DMS114 treated with DMSO at 0.1 percent for 48 hours (cell line): ENCODE data around the gene BAIAP2.

Source experiments
- DNase-seq: peaks from one replicate; lab custom pipeline; 2025; ENCODE audit not compliant: unreplicated experiment; lab: John Stamatoyannopoulos, UW

The BAIAP2 gene

DNA sequence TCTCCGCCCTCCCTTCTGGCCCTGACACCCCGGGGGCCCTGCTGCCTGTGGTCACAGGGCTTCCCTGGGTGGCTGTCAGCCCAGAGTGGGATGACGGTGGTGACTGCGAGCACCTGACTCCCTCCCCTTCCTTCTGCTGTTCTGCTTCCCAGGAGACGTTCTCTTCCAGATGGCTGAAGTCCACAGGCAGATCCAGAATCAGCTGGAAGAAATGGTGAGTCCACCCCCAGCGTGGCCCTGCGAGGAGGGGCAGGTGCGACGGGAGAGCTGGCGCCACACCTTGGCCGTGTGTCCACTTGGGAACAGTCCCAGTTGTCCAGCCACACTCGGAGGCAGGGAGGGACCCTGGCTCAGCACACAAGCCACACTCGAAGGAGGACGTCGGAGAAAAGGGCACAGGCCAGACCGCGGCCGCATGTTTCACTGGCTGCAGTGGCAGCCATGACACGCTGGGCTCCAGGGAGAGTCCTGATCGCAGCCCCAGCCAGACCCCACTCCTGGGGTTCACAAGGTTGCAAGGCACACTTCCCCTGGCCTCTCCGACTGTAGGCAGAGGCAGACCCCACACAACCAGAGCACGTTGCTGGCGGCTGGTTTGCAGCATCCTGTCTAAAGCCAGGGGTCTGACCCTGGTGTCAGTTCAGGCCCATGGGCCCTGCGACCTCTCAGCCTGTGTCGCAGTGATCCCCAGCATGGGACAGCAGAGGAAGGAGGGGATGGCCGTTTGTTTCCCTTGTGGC lies 49.9 kb downstream of the BAIAP2 start:
- no peak for DNase-seq

DNA sequence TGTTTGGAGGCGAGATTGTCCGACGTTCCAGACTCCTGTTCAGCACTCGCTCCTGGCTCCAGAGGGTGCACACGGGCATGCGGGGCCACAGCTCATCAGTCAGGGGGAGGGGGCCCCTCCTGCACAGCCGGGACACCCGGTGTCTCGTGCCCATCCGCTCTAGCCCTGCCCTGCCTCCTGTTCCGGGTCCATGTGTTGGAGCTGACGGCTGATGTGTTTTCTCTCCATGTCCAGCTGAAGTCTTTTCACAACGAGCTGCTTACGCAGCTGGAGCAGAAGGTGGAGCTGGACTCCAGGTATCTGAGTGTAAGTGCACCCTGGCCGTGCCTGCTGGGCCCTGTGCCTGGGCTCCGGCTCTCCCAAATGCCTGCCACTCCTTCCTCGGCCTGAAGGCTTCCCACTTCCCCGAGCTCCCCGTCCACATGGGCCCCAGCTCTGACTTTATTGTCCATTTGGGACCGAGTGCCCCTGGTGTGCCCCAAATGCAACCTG lies 50.5 kb downstream of the BAIAP2 start:
- DNase-seq: no peak

DNA sequence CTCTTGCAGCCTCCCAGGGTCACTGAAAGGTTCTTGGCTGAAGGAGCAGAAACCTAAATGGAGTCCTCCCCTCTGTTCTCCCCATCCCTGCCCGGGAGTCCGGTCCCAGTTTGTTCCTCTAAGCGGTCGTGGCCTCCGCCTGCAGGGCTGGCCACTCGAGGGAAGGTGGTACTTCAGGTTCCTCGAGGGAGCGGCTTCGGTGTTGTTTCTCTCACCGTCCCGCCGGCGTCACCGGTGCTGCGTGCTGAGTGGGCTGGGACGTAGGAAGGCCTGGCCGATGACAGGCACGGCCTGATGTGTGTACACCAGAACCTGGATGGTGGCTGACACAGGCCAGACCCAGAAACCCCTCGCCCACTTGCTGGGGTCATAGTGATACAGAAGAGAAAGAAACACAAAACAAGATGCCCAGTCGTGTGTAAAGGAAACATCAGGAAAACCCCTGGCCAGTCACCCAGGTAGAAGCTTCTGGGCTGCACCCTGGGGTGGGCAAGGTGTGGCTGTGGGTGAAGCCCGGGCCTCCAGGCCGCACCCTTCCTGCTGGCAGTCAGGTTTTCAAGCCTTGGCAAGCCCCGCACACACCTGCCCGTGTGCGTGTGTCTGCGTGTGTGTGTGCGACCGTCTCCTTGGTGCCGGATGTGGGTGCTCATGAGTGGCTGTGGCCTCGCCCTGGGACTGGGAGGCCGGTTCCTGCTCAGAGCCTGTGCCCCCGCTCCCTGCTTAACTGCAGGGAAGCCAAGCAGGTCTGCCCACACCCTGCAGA lies 52.0 kb downstream of the BAIAP2 start:
- DNase-seq: no peak

DNA sequence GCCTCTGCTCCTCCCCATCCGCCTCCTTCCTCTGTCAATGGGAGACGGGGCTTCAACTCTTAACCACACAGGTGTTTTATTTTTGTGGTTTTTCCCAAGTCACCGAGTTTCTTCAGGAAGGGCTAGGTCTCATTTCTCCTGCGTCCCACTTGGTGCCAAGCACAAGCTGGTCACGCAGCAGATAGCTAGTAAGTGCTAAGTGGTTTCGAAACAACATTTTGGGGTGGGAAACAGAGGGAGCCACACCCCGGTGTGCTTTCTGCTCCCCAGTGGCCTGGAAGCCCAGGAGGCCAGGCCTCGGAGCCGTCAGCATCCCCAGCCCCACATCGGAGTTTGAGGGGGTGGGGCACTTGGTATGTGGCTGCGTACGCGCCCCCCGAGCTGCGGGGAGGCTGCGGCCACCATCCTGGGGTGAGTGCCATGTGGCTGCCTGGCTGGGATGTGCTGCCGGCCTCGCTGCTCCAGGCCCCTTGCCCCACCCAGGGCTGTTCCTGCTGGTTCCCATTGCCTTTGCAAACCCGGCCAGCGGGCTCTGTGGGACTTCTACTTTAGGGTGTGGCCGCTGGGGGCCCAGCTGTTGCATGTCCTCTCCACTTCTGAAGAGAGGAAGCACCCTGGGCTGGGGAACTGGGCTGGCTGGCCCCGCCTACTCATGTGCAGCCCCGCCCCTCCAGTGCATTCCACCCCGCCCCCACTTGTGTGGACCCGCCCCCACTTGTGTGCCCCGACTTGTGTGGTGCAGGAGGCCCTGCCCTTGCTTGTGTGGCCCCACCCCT lies 55.6 kb downstream of the BAIAP2 start:
- no peak for DNase-seq

DNA sequence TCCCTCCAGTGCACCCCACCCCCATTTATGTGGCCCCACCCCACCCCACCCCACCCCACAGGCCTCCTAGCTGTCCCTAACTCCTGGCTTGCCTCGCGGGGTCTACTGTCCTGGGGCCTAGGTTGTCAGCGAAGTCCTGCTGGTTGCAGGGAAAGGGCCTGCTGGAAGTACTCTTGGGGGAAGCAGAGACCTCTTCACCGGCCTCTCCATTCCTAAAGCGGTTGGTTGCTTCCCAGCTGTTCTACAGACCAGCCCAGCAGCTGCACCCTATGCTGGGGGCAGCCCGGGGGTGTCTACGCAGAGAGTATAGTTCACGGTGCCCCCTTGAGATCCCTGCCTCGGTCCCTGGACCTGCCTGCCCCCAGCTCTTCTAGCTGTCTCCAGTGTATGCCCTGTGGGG lies 56.2 kb downstream of the BAIAP2 start:
- no peak for DNase-seq

DNA sequence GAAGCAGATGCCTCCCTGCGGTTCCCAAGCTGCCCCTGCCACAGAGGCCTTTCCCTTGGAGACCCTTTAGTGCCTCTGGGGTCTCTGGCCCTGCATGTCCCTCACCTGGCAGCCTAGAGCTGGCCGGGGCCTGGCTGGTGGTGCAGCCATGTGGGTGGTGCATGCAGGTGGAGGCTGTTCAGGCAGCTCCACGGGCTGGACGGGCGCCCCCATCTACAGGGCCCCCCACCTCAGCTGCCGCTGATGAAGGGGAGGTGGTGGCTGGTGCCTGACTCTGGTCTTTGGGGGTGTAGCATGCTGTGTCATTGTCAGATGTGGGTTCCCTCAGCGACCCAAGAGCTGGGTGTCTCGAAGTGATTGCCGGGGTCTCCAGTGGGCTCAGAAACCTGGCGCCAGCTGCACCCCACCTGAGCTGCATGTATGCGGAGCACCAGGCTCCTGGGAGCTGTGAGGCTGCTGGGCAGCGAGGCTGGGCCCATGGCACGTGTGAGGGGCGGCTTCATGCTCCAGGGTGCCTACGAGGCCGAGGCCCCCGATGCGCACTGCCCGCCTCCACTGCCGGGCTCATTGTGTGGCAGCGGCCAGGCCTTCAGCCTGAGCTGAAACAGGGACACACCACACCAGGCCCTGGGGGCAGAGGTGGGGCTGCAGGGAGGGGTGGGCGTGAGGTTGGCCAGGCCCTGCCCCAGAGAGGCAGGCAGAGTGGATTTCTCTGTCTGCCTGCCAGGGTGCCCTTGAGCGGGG lies 57.0 kb downstream of the BAIAP2 start:
- no peak for DNase-seq

DNA sequence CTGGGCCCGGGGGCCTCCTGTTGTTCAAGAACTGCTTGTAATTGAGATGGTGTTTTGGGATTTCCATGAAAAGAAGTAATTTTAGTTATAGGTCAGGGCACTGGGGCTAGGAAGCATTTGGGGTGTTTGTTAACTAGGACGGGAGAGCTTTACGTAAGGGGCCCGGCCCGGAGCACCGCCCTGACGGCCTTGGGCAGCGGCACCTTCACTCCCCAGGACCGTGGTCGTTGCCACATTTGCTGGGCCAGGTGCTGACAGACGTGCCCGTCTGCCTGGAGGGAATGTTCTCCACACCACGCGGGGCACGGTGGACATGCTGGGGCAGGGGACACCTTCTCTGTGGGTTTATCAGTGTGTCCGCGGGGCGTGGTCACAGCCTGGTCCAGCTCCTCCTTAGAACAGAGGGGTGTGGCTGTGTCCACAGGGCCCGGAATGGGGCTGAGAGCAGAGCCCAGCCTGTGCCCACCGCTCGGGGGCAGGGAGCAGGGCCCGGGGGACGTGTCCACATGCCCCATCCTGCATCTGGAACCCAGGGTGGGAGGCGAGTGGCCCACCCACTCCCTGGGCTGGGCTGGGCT lies 57.7 kb downstream of the BAIAP2 start:
- no peak for DNase-seq

DNA sequence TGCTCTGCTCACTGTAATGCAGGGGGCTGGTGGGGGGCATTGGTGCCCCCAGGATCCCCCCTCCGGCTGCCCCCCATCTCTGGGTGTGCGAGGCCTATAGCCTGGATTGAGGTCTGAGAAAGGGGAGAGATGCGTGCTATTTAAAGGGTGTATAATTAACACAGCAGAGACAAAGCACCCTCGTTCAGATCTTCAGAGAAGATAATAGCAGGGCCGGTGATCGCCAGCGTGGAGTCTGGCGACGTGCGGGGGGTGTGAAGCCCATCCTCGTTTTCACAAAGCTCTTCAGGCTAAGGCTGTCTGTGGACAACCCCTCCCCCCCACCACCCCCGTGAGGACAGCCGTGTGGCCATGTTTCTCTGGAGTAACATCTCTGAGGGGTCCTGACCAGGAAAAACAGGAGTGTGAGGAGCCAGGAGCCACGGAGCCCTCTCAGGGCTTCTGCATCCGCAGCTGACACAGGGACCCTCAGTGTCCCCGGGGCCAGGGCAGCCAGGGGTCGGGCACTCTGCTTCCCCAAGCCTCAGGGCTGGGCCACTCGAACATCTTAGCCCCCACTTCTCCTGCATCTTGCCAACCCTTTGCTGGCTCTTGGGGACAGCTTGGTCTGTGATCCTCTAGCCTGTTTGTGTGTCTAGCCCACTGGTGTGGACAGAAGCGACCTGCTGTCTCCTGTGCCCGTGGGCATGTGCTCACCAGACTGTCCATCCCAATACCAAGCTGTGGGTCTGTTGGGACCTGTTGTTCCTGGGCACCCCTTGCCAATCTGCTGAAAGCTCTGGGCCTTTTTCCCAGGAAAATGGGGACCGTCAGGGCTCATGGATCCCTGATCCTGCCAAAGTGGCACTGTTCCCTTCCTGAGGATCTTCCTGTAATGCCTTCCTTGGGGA lies 58.9 kb downstream of the BAIAP2 start:
- DNase-seq: no peak

DNA sequence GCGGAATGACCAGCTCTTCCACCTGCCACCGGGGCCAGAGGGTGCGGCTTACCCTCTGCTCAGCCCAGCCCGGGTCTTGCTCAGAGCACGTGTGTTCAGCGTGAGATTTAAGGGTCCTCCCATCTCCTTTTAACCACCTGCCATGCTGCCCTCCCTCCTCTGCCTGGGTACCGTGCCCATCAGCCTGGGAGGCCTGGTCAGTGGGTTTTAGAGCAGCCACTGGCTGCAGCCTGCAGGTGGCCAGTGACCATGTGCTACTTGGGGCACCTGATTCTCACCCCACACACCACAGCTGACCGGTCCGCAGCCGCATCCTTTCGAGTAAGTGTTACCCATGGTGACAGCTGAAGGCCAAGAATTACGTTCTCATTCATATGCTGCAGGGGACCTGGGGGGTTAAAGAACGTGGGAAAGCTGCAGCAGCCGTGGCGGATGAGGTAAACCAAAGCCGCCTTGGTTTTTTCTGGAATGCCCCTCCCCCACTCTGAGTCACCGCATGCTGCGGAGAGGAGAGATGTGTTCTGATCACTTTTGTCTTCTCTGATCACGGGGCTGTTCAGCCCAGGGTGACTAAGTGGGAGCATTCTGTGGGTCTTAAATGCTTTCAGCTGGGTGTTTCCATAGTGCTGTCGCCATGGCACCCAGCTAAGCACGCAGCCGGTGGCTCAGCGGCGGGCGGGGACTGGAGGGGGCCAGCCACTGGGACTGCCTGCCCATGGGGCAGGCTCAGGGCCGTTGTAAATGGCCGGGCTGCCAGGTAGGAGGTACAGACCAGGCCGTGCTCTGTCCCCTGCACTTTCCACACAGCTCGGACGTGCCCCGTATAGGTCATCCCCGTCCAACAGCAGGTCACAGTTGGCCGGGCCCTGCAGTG lies 59.8 kb downstream of the BAIAP2 start:
- no peak for DNase-seq

DNA sequence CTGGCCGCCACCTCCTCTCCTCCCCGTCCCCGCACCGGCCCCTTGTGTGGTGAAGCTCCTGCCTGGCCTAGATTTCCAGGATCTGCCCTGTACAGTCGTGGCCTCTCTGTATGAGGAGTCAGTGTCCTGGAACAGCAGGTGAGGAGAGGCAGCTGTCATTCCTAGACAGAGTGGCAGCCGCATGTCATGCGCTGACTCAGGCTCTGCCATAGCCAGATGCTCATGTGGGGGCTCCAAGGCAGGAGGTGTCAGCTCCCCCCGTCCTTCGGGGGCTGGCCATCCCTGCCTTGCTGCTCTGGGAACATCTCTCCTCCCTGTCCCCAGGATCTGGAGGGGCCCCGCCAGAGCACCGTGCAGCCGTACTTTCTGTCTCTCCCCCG lies 60.4 kb downstream of the BAIAP2 start:
- no peak for DNase-seq

DNA sequence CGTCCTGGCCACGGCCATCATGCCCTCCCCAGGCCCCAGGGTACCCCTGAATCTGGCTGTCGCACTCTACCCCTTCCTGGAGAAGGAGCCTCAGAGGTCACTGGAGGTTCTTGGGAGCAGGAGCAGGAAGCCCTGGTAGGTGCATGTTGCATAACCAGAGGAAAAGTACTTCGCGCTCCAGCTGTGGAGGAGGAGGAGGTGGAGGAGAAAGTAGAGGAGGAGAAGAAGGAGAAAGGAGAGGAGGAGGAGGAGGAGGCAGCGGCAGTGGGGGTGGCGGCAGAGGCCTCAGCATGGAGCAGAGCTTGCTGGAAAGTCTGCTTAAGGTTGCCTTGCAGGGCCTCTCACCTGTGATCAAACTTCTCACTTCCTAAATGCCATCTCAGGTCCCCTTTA lies 61.8 kb downstream of the BAIAP2 start:
- no peak for DNase-seq

DNA sequence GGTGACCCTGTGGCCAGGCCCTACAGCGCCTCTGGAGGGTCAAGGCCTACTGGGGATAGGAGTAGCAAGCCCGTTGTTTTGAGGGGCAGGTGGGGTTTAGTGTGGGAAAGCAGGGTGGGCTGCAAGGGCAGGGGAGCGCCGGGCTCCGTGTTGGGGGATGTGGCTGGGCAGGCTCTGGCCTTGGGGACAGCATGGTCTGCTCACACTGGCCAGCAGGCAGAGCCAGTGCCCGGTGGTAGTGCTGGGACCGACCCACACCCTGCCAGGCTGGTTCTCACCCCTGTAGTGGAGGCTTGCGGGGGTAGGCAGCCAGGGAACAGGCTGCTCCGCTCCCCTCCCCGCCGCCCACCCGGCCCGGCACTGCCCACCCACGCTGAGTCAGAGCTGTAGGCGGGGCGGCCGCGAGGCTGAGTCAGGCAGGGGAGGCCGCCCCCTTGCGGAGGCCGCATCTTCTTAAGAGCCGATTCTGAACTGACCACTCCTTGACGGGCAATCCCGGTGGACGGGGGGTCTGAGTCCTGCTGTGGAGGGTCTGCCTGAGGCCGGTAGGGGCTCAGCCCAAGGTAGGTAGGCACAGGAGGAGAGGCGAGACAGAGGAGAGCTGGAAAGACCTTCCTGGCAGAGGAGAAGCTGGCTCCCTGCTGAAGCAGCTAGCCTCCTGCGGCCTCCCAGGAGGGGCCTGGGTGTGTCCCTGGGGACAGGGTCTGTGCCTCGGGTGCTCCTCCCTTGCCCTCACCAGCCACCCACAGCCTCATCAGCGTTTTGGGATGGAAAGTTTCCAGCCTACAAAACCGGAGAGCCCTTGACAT lies 62.4 kb downstream of the BAIAP2 start:
- no peak for DNase-seq

DNA sequence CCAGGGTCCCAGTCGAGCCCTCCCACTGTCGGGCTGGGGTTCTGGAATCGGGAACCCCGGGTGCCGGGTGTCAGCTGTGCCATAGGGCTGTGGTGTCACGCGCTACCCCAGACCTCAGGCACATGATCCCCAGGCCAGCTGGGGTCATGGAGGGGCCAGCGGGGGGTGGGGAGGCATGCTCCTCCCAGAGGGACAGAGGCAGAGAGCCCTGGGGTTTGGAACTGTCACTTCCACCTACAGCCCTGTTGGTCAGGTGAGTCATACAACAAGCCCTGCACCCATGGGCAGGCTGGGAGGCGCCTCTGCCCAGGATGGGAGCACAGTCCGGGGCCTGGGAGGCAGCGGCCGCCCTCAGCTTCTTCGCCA lies 63.0 kb downstream of the BAIAP2 start:
- DNase-seq: no peak

DNA sequence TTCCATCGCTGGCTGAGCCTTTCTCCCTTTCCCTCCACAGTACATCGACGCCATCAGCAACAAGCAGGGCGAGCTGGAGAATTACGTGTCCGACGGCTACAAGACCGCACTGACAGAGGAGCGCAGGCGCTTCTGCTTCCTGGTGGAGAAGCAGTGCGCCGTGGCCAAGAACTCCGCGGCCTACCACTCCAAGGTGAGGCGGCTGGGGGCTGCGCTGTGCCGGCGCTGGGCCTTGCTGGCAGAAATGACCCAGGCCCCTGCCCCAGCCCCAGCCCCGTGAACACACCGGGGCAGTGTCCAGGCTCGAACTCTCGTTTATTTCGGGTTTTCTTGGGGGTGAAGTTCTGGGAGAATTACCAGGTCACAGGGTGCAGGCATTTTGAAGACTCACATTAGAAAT lies 64.9 kb downstream of the BAIAP2 start:
- no peak for DNase-seq

DNA sequence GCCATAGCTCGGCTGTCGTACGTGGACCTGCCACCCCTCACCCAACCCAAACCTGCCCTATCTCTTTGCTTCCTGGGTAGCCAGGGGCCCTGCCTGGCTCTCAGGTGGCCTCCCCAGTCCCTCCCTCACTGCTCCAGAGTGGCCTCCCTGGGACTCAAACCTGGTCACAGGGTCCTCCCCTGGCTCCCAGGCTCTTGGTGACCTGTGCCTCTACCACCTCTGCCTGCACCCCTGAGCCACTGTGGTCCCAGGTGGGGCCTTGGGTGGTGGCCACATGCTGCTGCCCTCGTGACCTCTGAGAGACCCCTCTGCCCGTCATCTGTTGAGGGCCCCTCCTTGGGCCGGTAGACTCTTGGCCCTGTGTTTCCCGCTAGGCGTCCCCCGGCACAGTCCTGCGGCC lies 65.7 kb downstream of the BAIAP2 start:
- DNase-seq: no peak

DNA sequence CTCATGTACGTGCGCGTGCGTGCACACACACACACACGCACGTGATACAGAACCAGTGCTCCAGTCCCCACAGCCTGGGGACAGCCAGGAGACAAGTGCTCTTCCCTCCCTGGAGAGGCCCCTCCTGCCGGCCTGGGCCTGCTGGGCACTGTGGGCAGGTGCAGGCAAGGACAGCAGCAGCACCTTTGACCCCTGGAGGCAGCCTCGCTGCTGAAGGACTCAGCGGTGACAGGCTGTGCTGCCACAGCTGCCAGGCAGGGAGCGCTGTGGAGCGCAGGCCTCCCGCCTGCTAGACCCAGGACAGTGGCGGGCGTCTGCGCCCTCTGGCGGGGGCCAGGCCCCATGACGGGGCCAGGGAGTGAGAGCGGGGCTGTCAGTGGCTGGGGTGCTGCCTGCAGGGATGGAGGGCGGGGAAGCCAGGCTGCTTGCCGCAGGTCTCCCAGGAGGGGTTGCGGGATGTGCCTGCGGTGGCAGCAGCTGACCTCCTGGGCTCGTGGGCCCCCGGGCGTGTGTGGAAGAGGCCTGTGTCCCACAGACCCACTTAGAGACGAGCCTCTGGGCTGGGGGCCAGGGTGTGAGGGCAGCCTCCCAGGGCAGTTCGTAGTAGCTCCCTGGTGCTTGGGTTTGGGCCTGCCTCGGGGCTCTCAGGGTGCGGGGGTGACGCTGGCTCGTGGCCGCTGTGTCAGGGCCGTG lies 66.8 kb downstream of the BAIAP2 start:
- DNase-seq: peak; percentile 14

DNA sequence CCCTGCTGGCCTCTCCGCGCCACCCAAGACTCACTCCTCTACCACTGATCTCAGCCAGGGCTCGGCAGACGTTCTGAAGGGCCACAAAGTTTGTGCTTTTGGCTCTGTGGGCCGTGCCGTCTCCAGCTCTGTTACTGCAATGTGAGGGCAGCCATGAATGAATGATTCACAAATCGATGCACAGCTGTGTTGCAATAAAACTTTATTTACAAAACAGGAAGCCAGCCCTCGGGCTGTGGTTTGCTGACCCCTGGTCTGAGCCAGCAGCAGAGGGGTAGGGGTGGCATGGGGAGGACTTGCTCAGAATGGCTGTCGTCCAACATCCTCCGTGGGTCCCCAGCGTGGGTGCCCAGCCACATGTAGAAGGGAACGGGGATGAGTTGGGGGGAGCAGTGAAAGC lies 67.4 kb downstream of the BAIAP2 start:
- DNase-seq: no peak
